ENCODE measurements around the gene OR10G2.

The OR10G2 gene

GRCh38 chr14:21647380-21647779, 12.6 kb upstream of the OR10G2 start (continued):
- TF ChIP-seq CSDC2 (CRISPR knock-in tag; IDR thresholded peaks at IDR 0.05) (no peak), TOX (CRISPR knock-in tag; IDR thresholded peaks at IDR 0.05; ENCODE audit: borderline replicate concordance) (no peak), GLIS3 (CRISPR knock-in tag; IDR thresholded peaks at IDR 0.05) (no peak)
- TF ChIP-seq, protein P1, sequence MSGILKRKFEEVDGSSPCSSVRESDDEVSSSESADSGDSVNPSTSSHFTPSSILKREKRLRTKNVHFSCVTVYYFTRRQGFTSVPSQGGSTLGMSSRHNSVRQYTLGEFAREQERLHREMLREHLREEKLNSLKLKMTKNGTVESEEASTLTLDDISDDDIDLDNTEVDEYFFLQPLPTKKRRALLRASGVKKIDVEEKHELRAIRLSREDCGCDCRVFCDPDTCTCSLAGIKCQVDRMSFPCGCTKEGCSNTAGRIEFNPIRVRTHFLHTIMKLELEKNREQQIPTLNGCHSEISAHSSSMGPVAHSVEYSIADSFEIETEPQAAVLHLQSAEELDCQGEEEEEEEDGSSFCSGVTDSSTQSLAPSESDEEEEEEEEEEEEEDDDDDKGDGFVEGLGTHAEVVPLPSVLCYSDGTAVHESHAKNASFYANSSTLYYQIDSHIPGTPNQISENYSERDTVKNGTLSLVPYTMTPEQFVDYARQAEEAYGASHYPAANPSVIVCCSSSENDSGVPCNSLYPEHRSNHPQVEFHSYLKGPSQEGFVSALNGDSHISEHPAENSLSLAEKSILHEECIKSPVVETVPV (CRISPR knock-in tag; IDR thresholded peaks at IDR 0.05): no peak

DNA sequence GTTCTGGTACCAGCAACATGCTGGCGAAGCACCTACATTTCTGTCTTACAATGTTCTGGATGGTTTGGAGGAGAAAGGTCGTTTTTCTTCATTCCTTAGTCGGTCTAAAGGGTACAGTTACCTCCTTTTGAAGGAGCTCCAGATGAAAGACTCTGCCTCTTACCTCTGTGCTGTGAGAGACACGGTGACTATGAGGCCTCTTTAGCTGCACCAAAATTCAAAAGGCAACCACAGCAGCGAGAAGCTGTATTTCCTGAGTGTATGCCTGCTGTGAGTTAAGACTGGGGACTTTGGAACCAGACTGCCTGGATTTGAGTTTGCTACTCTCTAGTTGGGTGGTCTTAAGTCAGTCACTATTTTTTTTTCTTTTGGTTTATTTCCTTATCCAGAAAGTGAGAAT, 8.7 kb upstream of the OR10G2 start:
- TF ChIP-seq ZFP3 (CRISPR knock-in tag; IDR thresholded peaks at IDR 0.05) (no peak), ISL1 (CRISPR knock-in tag; IDR thresholded peaks at IDR 0.05) (no peak)
- ATAC-seq: no peak

GRCh38 chr14:21642683-21643082, 7.9 kb upstream of the OR10G2 start:
- TF ChIP-seq OSR1 (CRISPR knock-in tag; IDR thresholded peaks at IDR 0.05) (no peak), TOX (CRISPR knock-in tag; IDR thresholded peaks at IDR 0.05; ENCODE audit: borderline replicate concordance) (no peak), PPARA (CRISPR knock-in tag; IDR thresholded peaks at IDR 0.05; ENCODE audit: borderline replicate concordance) (no peak), PATZ1 (CRISPR knock-in tag; IDR thresholded peaks at IDR 0.05; ENCODE audit: borderline replicate concordance) (no peak), SNAI2 (CRISPR knock-in tag; IDR thresholded peaks at IDR 0.05) (no peak), CREB5 (CRISPR knock-in tag; IDR thresholded peaks at IDR 0.05; ENCODE audit: low read depth) (no peak), ISL1 (CRISPR knock-in tag; IDR thresholded peaks at IDR 0.05) (no peak), GLIS3 (CRISPR knock-in tag; IDR thresholded peaks at IDR 0.05) (no peak), ZC3H10 (CRISPR knock-in tag; IDR thresholded peaks at IDR 0.05) (no peak), ZNF565 (CRISPR knock-in tag; conservative IDR thresholded peaks at IDR 0.05; ENCODE audit: low read depth) (no peak), BACH2 (CRISPR knock-in tag; IDR thresholded peaks at IDR 0.05; ENCODE audit: borderline replicate concordance) (no peak), TSHZ2 (CRISPR knock-in tag; IDR thresholded peaks at IDR 0.05) (no peak), ZNF70 (CRISPR knock-in tag; IDR thresholded peaks at IDR 0.05) (no peak), ZFP3 (CRISPR knock-in tag; IDR thresholded peaks at IDR 0.05) (no peak), ARNTL (CRISPR knock-in tag; IDR thresholded peaks at IDR 0.05; ENCODE audit: borderline replicate concordance, low read depth) (no peak), ZNF8 (CRISPR knock-in tag; IDR thresholded peaks at IDR 0.05) (no peak), ZFP30 (CRISPR knock-in tag; IDR thresholded peaks at IDR 0.05) (no peak), CSDC2 (CRISPR knock-in tag; IDR thresholded peaks at IDR 0.05) (no peak)
- TF ChIP-seq, protein P1 (CRISPR knock-in tag; IDR thresholded peaks at IDR 0.05): no peak
- no peak for ATAC-seq

GRCh38 chr14:21631084-21631483, 3.7 kb downstream of the OR10G2 start:
- ATAC-seq: no peak
- TF ChIP-seq TSHZ2 (CRISPR knock-in tag; IDR thresholded peaks at IDR 0.05) (no peak), ZNF8 (CRISPR knock-in tag; IDR thresholded peaks at IDR 0.05) (no peak), ZNF565 (CRISPR knock-in tag; conservative IDR thresholded peaks at IDR 0.05; ENCODE audit: low read depth) (no peak), ESRRG (CRISPR knock-in tag; IDR thresholded peaks at IDR 0.05) (no peak), ZFP3 (CRISPR knock-in tag; IDR thresholded peaks at IDR 0.05) (no peak), ARNTL (CRISPR knock-in tag; IDR thresholded peaks at IDR 0.05; ENCODE audit: borderline replicate concordance, low read depth) (no peak), TCF4 (CRISPR knock-in tag; IDR thresholded peaks at IDR 0.05; ENCODE audit: borderline replicate concordance) (no peak), RARB (CRISPR knock-in tag; IDR thresholded peaks at IDR 0.05) (no peak), BACH2 (CRISPR knock-in tag; IDR thresholded peaks at IDR 0.05; ENCODE audit: borderline replicate concordance) (no peak), ISL1 (CRISPR knock-in tag; IDR thresholded peaks at IDR 0.05) (no peak), ZFP30 (CRISPR knock-in tag; IDR thresholded peaks at IDR 0.05) (no peak)
- TF ChIP-seq, protein P2, sequence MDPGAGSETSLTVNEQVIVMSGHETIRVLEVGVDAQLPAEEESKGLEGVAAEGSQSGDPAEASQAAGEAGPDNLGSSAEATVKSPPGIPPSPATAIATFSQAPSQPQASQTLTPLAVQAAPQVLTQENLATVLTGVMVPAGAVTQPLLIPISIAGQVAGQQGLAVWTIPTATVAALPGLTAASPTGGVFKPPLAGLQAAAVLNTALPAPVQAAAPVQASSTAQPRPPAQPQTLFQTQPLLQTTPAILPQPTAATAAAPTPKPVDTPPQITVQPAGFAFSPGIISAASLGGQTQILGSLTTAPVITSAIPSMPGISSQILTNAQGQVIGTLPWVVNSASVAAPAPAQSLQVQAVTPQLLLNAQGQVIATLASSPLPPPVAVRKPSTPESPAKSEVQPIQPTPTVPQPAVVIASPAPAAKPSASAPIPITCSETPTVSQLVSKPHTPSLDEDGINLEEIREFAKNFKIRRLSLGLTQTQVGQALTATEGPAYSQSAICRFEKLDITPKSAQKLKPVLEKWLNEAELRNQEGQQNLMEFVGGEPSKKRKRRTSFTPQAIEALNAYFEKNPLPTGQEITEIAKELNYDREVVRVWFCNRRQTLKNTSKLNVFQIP (CRISPR knock-in tag; IDR thresholded peaks at IDR 0.05; ENCODE audit: borderline replicate concordance, low read depth): no peak
